HG03342 (cell line): ENCODE data around the gene NPFFR2.
A peak's percentile ranks its signal among the peaks of the same experiment; 100 is the strongest.
"Not testable (repeated sequence)": the region's sequence is repeated elsewhere in the genome, so short reads cannot be mapped to it uniquely, and the experiment has no call there.

ENCODE experiments used
- ATAC-seq: cut with Tn5 transposase; IDR thresholded peaks from one replicate; pipeline ENCODE4 v1.9.1; 2021; ENCODE audit warnings: mild to moderate bottlenecking, moderate library complexity; ENCODE audit not compliant: unreplicated experiment

Gene NPFFR2

GRCh38 chr4:72111863-72112262, 80.1 kb downstream of the NPFFR2 start:
- no peak for ATAC-seq

- ATAC-seq: peak; percentile 98
These were observed 80.8 kb downstream of the NPFFR2 start for GRCh38 chr4:72112514-72113156.

DNA sequence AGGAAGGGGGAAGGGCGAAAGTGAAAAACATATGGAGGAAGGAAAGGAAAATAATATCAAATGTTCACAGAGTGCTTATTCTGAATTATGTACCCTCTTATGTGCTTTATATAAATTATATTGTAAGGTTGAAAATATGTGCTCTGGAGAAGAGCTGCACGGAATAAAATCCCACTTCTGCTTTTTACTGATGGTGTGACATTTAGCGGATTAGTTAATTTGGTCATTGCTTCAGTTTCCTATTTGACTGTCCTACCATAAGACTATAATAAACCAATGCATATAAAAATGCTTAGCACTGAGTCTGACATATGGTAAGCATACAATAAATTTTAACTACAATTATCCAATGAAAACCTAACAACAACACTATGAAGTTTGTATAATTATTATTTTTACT, 86.2 kb downstream of the NPFFR2 start:
- ATAC-seq: peak; percentile 87

DNA sequence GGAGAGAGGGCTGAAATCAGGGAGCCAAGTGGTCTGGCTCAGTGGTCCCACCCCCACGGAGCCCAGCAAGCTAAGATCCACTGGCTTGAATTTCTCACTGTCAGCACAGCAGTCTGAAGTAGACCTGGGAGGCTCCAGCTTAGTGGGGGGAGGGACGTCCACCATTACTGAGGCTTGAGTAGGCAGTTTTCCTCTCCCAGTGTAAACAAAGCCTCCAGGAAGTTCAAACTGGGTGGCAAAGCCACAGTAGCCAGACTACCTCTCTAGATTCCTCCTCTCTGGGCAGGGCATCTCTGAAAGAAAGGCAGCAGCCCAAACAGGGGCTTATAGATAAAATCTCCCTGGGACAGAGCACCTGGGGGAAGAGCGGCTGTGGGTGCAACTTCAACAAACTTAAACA, 88.1 kb downstream of the NPFFR2 start:
- ATAC-seq: no peak

DNA sequence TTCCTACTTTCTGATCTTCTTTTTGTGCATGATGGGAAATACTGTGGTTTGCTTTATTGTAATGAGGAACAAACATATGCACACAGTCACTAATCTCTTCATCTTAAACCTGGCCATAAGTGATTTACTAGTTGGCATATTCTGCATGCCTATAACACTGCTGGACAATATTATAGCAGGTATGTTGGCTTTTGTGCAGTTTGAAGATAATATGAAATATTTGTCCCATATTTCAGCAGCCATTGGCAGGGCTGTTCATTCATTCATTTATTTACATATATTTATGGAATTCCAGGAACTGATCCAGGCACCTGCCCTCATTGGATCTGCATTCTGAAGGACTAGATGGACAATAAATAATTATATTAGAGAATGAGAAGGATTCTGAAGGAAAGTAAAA, 96.9 kb downstream of the NPFFR2 start:
- no peak for ATAC-seq

GRCh38 chr4:72136429-72136828, 104.6 kb downstream of the NPFFR2 start:
- no peak for ATAC-seq

- ATAC-seq: not testable (repeated sequence)
These were observed 108.2 kb downstream of the NPFFR2 start for GRCh38 chr4:72139997-72140396.

DNA sequence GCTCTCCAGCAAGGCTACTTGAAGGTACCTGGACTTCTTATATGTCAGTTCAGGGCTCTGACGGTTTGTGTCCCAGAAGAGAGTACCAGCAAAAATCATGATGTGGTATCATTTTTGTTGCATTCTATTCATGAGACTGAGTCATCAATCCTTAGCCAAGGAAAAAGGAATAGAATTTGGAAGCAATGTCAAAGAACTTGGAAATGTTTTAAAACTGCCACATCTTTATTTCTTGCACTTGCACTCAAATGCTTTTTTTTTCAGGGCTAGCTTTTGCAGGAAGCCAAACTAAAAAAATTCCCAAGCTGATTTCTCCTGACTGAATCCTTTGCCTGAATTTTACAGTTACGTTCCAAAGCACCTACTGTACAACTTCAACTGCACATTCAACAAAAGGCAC, 112.4 kb downstream of the NPFFR2 start:
- ATAC-seq: no peak

DNA sequence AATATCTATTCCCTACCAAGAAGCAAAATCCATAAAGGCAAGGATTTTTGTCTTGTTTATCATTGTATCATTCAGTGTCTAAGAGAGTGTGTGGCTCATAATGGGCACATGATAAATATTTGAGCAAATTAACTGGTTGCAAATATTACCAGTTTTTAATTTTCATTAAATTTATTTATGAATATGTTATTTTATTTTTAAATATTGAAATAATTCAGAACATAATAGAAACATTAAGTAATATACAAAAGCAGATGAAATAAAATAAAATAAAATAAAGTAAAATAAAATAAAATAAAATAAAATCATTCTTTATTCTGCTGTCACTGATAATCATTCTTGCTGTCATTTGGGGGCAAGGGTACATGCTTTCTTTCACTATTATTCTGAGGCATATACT, 120.9 kb downstream of the NPFFR2 start:
- no peak for ATAC-seq

DNA sequence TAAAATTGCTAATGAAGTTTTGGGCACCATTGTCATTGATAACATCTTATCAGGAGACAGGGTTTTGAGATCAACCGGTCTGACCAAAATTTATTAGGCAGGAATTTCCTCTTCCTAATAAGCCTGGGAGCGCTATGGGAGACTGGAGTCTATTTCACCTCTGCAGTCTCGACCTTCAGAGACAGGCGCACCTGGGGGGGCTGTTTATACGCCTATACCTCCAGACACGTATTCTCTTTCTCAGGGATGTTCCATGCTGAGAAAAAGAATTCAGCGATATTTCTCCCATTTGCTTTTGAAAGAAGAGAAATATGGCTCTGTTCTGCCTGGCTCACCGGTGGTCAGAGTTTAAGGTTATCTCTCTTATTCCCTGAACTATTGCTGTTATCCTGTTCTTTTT, 121.8 kb downstream of the NPFFR2 start:
- not testable (repeated sequence) for ATAC-seq

GRCh38 chr4:72169285-72169684, 137.5 kb downstream of the NPFFR2 start:
- ATAC-seq: not testable (repeated sequence)

DNA sequence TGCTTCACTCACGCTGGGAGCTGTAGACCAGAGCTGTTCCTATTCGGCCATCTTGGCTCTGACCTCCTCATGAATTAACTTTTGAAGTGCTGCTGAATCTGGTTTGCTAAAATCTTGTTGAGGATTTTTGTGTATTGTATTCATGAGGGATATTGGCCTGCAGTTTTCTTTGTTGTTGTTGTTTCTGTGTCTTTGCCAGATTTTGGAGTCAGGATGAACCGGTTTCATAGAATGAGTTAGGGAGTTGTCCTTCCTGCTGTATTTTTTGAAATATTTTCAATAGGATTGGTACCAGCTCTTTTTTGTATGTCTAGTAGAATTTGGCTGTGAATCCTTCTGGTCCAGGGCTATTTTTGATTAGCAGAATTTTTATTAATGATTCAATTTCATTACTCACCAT, 138.1 kb downstream of the NPFFR2 start:
- no peak for ATAC-seq

DNA sequence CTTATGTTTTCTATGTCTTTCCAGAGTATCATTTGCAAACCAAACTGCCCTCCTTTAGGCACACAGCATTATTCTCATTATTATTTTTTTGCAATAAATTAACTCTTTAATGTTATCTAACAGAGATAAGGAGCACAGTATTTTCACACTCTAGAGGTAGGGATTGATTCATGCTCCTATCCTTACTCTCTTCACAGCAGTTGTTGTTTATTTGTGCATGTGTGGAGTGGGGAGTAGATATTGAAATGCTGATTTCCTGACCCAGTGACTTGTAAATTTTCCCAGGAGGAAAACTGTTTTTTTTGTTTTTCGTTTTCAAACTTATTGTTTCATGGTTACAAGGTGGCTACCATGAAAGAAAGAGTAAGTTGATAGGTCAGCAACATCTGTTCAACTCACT, 140.0 kb downstream of the NPFFR2 start:
- no peak for ATAC-seq

DNA sequence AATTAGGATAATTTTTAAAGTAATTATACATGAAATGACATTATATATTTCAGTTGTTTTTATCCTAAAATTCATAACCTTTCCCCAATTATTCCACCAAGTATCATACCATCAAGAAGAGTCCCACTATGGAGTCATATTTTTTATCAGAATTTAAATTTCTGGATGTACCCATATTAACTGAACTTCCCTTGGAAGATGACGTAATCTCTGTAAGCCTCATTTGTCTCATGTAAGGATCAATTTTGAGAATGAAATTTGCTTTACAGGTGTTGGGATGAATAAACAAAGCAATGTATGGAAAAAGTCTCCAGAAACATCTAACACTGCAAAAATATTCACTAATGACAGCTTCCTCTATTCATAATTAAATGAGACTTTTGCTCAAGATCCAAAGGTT, 147.5 kb downstream of the NPFFR2 start:
- ATAC-seq: no peak

- peak; percentile 85 for ATAC-seq
These were observed 154.9 kb downstream of the NPFFR2 start for GRCh38 chr4:72186714-72187113.

- no peak for ATAC-seq
These were observed 162.2 kb downstream of the NPFFR2 start for GRCh38 chr4:72194046-72194445.

DNA sequence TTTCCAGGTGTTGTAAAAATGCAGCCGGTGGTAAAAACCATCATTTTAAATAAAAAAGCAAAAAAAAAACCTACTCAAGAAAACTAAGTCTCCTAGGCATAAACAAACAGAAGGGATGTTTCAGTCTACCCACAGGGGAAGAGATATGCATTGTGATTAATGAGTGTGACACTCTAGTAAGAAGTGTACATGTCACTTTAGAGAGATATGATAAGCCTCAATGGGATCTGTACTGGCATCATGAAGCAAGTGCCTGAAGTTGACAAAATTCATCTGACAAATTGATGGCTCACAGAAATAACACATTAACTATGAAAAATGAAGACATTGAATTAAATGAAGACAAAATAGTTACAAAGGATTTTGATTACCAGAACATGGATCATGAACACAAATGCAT, 162.7 kb downstream of the NPFFR2 start:
- no peak for ATAC-seq
